Camera-type eye (tissue), 1 donor: ENCODE results near the gene PRR15L. TPM values are rescaled to one million over a fixed set of nuclear protein-coding genes. Genes with fewer than 3 reads are reported as not detected.

Source experiments
- total RNA-seq: library from RNA; depleted of rRNA; stranded (reverse); fragments of >200 nt; gene quantifications from one replicate; pipeline ENCODE4 v1.2.3, GENCODE V29; 2014

PRR15L gene, protein sequence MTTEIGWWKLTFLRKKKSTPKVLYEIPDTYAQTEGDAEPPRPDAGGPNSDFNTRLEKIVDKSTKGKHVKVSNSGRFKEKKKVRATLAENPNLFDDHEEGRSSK
- total RNA-seq = 0.93 TPM

DNA sequence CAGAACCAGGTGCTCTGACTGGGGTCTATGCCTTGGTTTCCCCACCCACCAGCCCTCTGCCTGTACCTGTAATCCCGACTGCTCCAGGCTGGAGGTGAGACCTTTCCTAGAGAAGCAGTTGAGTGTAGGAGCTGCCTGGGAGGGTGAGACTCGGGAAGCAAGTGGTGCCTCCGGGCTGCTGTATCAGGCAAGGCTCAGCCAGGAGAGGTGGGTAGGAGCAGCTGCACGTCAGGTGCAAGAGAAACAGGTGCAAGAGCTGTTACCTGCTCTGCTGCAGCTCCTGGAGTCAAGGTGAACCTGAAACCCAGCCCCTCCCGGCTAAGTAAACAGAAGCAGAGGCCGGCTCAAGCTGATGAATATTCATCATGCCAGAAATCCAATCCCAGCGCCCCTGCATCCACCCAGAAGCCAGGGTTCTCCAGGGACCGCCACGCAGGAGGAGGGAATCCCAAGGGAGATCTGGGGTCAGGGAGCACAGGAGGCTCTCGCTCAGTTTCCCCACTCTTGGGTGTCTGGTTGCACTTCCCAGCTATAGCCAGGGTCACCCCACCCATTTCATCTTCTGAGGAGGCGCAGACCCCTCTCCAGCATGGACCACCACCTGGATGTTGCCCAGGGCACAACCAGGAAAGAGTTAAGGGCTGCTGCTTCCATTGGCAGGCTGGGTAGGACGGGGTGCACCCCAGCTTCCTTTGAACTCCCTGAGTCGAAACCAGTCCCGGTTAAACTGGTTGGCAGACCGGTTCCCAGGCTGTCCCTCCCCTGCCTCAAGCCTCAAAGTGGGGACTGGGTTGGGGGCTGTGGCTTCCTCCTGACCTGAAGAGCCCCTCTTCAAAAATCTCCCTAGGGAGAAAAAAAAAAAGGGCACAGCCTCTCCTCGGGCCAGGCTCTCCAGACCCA is at the start of gene PRR15L:
PRR15L (minus strand) TSS at position 293 of the 900 bp plus-strand sequence. CDS start 4,649 bp downstream, outside the sequence.

DNA sequence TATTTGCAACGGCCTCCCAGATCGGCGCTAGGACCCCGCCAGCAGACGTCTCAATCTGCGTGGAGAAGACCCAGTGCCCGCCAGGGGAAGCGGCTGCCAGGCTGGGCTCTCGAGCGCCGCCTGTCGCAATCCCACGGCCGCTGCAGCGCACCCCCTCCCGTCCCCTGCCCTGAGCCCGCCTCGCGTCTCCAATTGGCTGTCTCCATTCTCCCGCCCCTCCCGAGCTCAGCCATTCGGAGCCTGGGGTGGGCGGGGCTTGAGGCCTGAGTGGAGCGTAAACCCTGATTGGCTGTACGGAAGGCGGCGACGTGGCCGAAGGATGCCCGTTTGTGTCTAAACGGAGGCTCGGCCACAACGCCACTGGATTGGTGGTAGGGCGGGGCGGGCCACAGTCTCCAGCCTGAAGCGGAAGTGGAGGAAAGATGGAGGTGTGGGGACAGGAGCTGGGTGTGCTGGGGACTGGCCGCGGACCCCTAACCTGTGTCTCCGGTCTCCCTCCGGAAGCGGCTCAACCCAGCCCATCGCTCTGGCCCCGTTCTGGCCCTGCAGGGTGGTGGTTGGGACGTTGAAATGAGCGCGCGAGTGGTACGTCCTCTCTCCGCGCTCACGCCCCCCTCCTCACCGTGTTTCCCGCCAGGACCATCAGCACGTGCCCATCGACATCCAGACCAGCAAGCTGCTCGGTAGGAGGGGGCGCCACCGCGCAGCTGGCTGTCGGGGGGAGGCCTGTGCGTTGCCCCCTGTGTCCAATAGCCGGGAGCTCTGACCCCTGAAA is 13.2 kb upstream of the PRR15L start, which contains the start of gene CDK5RAP3:
CDK5RAP3 (plus strand) TSS at position 389 of the 775 bp plus-strand sequence; CDS start at position 423, 34 bp downstream.

DNA sequence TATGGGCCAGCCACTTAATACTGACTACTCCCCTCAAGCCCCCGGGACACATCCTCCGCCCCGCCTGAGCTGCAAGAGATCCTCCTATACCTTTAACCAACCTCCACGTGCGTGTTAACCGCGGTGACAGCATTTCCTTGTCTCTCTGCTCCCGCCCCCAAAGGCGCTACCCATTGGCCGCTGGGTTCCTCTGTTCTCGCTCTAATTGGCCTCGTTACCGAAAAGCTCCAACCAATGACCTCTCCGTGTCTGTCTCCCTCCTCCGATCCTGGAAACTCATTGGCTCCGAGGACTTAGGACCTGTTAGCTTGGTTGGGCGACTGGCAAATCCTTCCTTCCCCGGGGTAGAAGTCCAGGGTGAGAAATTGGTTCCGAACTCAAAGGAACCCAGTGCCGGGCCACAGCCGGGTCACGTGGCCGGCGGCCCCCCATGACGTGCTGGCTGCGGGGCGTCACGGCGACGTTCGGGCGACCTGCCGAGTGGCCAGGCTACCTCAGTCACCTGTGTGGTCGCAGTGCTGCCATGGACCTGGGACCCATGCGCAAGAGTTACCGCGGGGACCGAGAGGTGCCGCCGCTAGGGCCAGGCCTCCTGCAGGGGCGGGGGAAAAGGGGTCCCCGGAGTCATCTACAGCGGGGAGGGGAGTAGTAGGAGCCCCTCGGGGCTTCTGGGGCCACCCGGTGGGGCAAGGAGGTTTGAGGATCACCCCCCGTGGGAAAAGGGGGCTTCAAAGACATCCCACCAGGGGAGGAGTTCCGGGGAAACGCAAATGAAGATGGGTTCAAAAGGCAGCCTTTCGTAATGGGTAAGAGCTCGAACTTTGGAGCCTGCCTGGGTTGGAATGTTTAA is 16.2 kb downstream of the PRR15L start, which contains the start of gene PNPO:
PNPO (plus strand) TSS at position 326 of the 850 bp plus-strand sequence; CDS start at position 431, 105 bp downstream.

Other genes with a start within 250 kb of the PRR15L start
- gene TBX21, start 224.6 kb downstream of the PRR15L start, total RNA-seq = 1.5 TPM
- gene OSBPL7, start 136.1 kb downstream of the PRR15L start, total RNA-seq = 13.7 TPM
- gene MRPL10, start 126.3 kb downstream of the PRR15L start, total RNA-seq = 15.6 TPM
- 0.16 TPM for gene LRRC46, start 126.2 kb downstream of the PRR15L start, total RNA-seq
- gene SCRN2, start 116.6 kb downstream of the PRR15L start, total RNA-seq = 39.0 TPM
- 0.38 TPM for gene SP6, start 106.7 kb downstream of the PRR15L start, total RNA-seq
- 5.6 TPM for gene SP2, start 61.6 kb downstream of the PRR15L start, total RNA-seq
- gene PNPO, start 16.3 kb downstream of the PRR15L start, total RNA-seq = 14.2 TPM
- gene CDK5RAP3, start 13.2 kb upstream of the PRR15L start, total RNA-seq = 158 TPM
- 36.9 TPM for gene COPZ2, start 79.9 kb upstream of the PRR15L start, total RNA-seq
- gene NFE2L1, start 90.5 kb upstream of the PRR15L start, total RNA-seq = 140 TPM
- 106 TPM for gene CBX1, start 143.6 kb upstream of the PRR15L start, total RNA-seq
- 15.9 TPM for gene SNX11, start 149.9 kb upstream of the PRR15L start, total RNA-seq